WTC11 (cell line): ENCODE measurements around the gene TUBA4B. TPM values are rescaled to one million over a fixed set of nuclear protein-coding genes. Genes with fewer than 3 reads are reported as not detected.

ENCODE experiments used
- ATF2 ChIP-seq: sonication (generic); formaldehyde crosslinking; IDR thresholded peaks from 2 replicates; pipeline ENCODE4 v1.8.1; 2022; ENCODE audit warnings: low read depth, missing genetic modification reagents, borderline replicate concordance
- CDX4 ChIP-seq: fragments of 250-450 bp; sonication (Bioruptor Pico); IDR thresholded peaks from 2 replicates; pipeline ENCODE4 v1.9.0; 2021; ENCODE audit warnings: moderate library complexity, mild to moderate bottlenecking, inconsistent platforms, borderline replicate concordance
- EMX1 ChIP-seq: fragments of 250-450 bp; sonication (Bioruptor Pico); IDR thresholded peaks from 2 replicates; pipeline ENCODE4 v1.8.0; 2021; ENCODE audit warnings: mild to moderate bottlenecking
- ETV6 ChIP-seq: sonication (generic); formaldehyde crosslinking; IDR thresholded peaks from 2 replicates; pipeline ENCODE4 v1.8.1; 2022; ENCODE audit warnings: mild to moderate bottlenecking, missing genetic modification reagents
- GTF2I ChIP-seq: fragments of 250-450 bp; sonication (Bioruptor Pico); conservative IDR thresholded peaks from 2 replicates; pipeline ENCODE4 v1.4.0; 2021; ENCODE audit warnings: mild to moderate bottlenecking
- IRF2 ChIP-seq: sonication (generic); formaldehyde crosslinking; IDR thresholded peaks from 2 replicates; pipeline ENCODE4 v1.8.0; 2022; ENCODE audit warnings: low read depth, missing genetic modification reagents, borderline replicate concordance
- JAZF1 ChIP-seq: fragments of 250-450 bp; sonication (Bioruptor Pico); IDR thresholded peaks from 2 replicates; pipeline ENCODE4 v1.9.0; 2021; ENCODE audit warnings: moderate library complexity, mild to moderate bottlenecking, inconsistent platforms
- MYBL2 ChIP-seq: sonication (generic); formaldehyde crosslinking; IDR thresholded peaks from 2 replicates; pipeline ENCODE4 v1.8.1; 2023; ENCODE audit warnings: mild to moderate bottlenecking, moderate library complexity, missing genetic modification reagents
- NR2C2 ChIP-seq: sonication (generic); formaldehyde crosslinking; IDR thresholded peaks from 2 replicates; pipeline ENCODE4 v1.8.0; 2022; ENCODE audit warnings: mild to moderate bottlenecking, missing genetic modification reagents
- OVOL2 ChIP-seq: fragments of 250-450 bp; sonication (Bioruptor Pico); IDR thresholded peaks from 2 replicates; pipeline ENCODE4 v1.9.0; 2021; ENCODE audit warnings: mild to moderate bottlenecking, borderline replicate concordance
- PRDM15 ChIP-seq: sonication (generic); formaldehyde crosslinking; IDR thresholded peaks from 2 replicates; pipeline ENCODE4 v1.8.0; 2022; ENCODE audit warnings: missing genetic modification reagents
- PREB ChIP-seq: sonication (generic); formaldehyde crosslinking; IDR thresholded peaks from 2 replicates; pipeline ENCODE4 v1.8.1; 2022; ENCODE audit warnings: mild to moderate bottlenecking, missing genetic modification reagents, moderate library complexity, borderline replicate concordance
- RELA ChIP-seq: sonication (generic); formaldehyde crosslinking; IDR thresholded peaks from 2 replicates; pipeline ENCODE4 v1.8.1; 2022; ENCODE audit warnings: missing genetic modification reagents, mild to moderate bottlenecking, borderline replicate concordance
- RORB ChIP-seq: fragments of 250-450 bp; sonication (Bioruptor Pico); IDR thresholded peaks from 2 replicates; pipeline ENCODE4 v1.9.0; 2021; ENCODE audit warnings: mild to moderate bottlenecking
- TCF7 ChIP-seq: sonication (generic); formaldehyde crosslinking; IDR thresholded peaks from 2 replicates; pipeline ENCODE4 v1.8.0; 2022; ENCODE audit warnings: mild to moderate bottlenecking, low read depth, missing genetic modification reagents, moderate library complexity
- ZNF138 ChIP-seq: sonication (generic); formaldehyde crosslinking; conservative IDR thresholded peaks from 2 replicates; pipeline ENCODE4 v1.8.1; 2022; ENCODE audit warnings: mild to moderate bottlenecking, moderate library complexity, missing genetic modification reagents
- ZNF416 ChIP-seq: fragments of 250-450 bp; sonication (Bioruptor Pico); IDR thresholded peaks from 2 replicates; pipeline ENCODE4 v1.9.0; 2021; ENCODE audit warnings: mild to moderate bottlenecking, inconsistent platforms
- ZNF423 ChIP-seq: fragments of 250-450 bp; sonication (Bioruptor Pico); IDR thresholded peaks from 2 replicates; pipeline ENCODE4 v2.1.2; 2022; ENCODE audit warnings: mild to moderate bottlenecking, moderate library complexity
- ZNF425 ChIP-seq: fragments of 250-450 bp; sonication (Bioruptor Pico); conservative IDR thresholded peaks from 2 replicates; pipeline ENCODE4 v1.9.0; 2021; ENCODE audit warnings: mild to moderate bottlenecking
- ZNF532 ChIP-seq: fragments of 250-450 bp; sonication (Bioruptor Pico); IDR thresholded peaks from 2 replicates; pipeline ENCODE4 v1.9.0; 2021; ENCODE audit warnings: mild to moderate bottlenecking, borderline replicate concordance
- ZSCAN18 ChIP-seq: fragments of 250-450 bp; sonication (Bioruptor Pico); IDR thresholded peaks from 2 replicates; pipeline ENCODE4 v2.1.2; 2022; ENCODE audit warnings: mild to moderate bottlenecking, moderate library complexity
- total RNA-seq: library from RNA; stranded (reverse); gene quantifications from 3 replicates; pipeline ENCODE4 v1.2.3, GENCODE V29; 2021
- TF ChIP-seq, protein P1 (sequence below): sonication (generic); formaldehyde crosslinking; IDR thresholded peaks from 2 replicates; pipeline ENCODE4 v1.8.0; 2022; ENCODE audit warnings: mild to moderate bottlenecking, missing genetic modification reagents

The TUBA4B gene
- total RNA-seq, 1 experiment from 2014 or later: 0.20 TPM

GRCh38 chr2:219218732-219219701 is 34.0 kb upstream of the TUBA4B start, which contains the start of gene ABCB6 (continued):
- TF ChIP-seq IRF2 (CRISPR knock-in tag) (no peak), ZNF138 (CRISPR knock-in tag) (0 out of 2 replicates have a peak, but pooled peaks have one; percentile 41), MYBL2 (peak; percentile 78), TCF7 (CRISPR knock-in tag) (no peak), GTF2I (no peak), ZSCAN18 (CRISPR knock-in tag) (no peak), RORB (CRISPR knock-in tag) (no peak), OVOL2 (CRISPR knock-in tag) (no peak), JAZF1 (CRISPR knock-in tag) (no peak), RELA (CRISPR knock-in tag) (peak; percentile 3; the same call in 1 of the 2 replicates), ZNF416 (CRISPR knock-in tag) (0 out of 2 replicates have a peak, but pooled peaks have one; percentile 29), NR2C2 (no peak), EMX1 (CRISPR knock-in tag) (peak; percentile 85), ZNF423 (no peak), ZNF532 (CRISPR knock-in tag) (no peak), ZNF425 (CRISPR knock-in tag) (0 out of 2 replicates have a peak, but pooled peaks have one; percentile 11), ATF2 (CRISPR knock-in tag) (no peak), ETV6 (peak; percentile 59), CDX4 (no peak), PRDM15 (CRISPR knock-in tag) (no peak), PREB (CRISPR knock-in tag) (no peak; the same call in 1 of the 2 replicates)
- TF ChIP-seq, protein P1, sequence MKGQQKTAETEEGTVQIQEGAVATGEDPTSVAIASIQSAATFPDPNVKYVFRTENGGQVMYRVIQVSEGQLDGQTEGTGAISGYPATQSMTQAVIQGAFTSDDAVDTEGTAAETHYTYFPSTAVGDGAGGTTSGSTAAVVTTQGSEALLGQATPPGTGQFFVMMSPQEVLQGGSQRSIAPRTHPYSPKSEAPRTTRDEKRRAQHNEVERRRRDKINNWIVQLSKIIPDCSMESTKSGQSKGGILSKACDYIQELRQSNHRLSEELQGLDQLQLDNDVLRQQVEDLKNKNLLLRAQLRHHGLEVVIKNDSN: peak; percentile 99
